Nephron (organoid): ENCODE measurements around the gene DPYD.
"Not testable (repeated sequence)": the region's sequence is repeated elsewhere in the genome, so short reads cannot be mapped to it uniquely, and the experiment has no call there.

ENCODE experiments used
- H3K27ac Mint-ChIP-seq, 3 experiments: 2 replicates each; pipeline ENCODE4 v1.8.0; 2020; ENCODE audit warnings: mixed read lengths in 3 of 3, mild to moderate bottlenecking in 2 of 3, moderate library complexity in 1 of 3
- H3K27me3 Mint-ChIP-seq: 2 replicates; pipeline ENCODE4 v1.8.0; 2021; ENCODE audit warnings: low read depth, mild to moderate bottlenecking, moderate library complexity, mixed read lengths
- H3K36me3 Mint-ChIP-seq: 2 replicates; pipeline ENCODE4 v1.8.0; 2020; ENCODE audit warnings: low read depth, mixed read lengths
- H3K4me1 Mint-ChIP-seq: 2 replicates; pipeline ENCODE4 v1.8.0; 2020; ENCODE audit warnings: mixed read lengths
- H3K4me3 Mint-ChIP-seq, 3 experiments: 2 replicates each; pipeline ENCODE4 v1.8.0; 2020; ENCODE audit warnings: mild to moderate bottlenecking in 3 of 3, mixed read lengths in 3 of 3, moderate library complexity in 2 of 3
- H3K9me3 Mint-ChIP-seq: 2 replicates; pipeline ENCODE4 v1.8.0; 2020; ENCODE audit warnings: mixed read lengths
- CTCF ChIP-seq, 3 experiments: fragments of 200-600 bp; sonication (generic); IDR thresholded peaks; one replicate each; pipeline ENCODE4 v1.5.0; 2021; ENCODE audit warnings: antibody characterized with exemption in 3 of 3; ENCODE audit not compliant: unreplicated experiment in 3 of 3

The DPYD gene

GRCh38 chr1:97350241-97350640 is 570.6 kb downstream of the DPYD start:
- no peak for TF ChIP-seq CTCF (IDR thresholded peaks at IDR 0.05; ENCODE audit: unreplicated experiment in 3 of 3)
- no peaks in the 10 kb centered on the region for H3K9me3 Mint-ChIP-seq
- H3K27me3 Mint-ChIP-seq = no peaks in the 10 kb centered on the region
- H3K27ac Mint-ChIP-seq = peak overlapping the region in 1 of 3 experiments; percentile 1
- H3K36me3 Mint-ChIP-seq = no peaks in the 10 kb centered on the region
- peaks cover 23% of the 10 kb centered on the region for H3K4me1 Mint-ChIP-seq
- H3K4me3 Mint-ChIP-seq = no peak overlapping the region

- peaks cover 23% of the 10 kb centered on the region for H3K4me1 Mint-ChIP-seq
- not testable (repeated sequence) for H3K27ac Mint-ChIP-seq, H3K36me3 Mint-ChIP-seq, H3K27me3 Mint-ChIP-seq, H3K4me3 Mint-ChIP-seq, H3K9me3 Mint-ChIP-seq
Measured at GRCh38 chr1:97349794-97350193, 571.0 kb downstream of the DPYD start.

- Mint-ChIP-seq H3K36me3 (no peaks in the 10 kb centered on the region), H3K27ac (no peak overlapping the region), H3K9me3 (no peaks in the 10 kb centered on the region), H3K27me3 (no peaks in the 10 kb centered on the region), H3K4me3 (no peak overlapping the region), H3K4me1 (peaks cover 23% of the 10 kb centered on the region)
- no peak for TF ChIP-seq CTCF (IDR thresholded peaks at IDR 0.05; ENCODE audit: unreplicated experiment in 3 of 3)
Measured at GRCh38 chr1:97348599-97349265, 572.1 kb downstream of the DPYD start.

- Mint-ChIP-seq H3K9me3 (no peaks in the 10 kb centered on the region), H3K36me3 (no peaks in the 10 kb centered on the region), H3K4me1 (no peaks in the 10 kb centered on the region), H3K27me3 (no peaks in the 10 kb centered on the region), H3K27ac (no peak overlapping the region), H3K4me3 (no peak overlapping the region)
- no peak for TF ChIP-seq CTCF (IDR thresholded peaks at IDR 0.05; ENCODE audit: unreplicated experiment in 3 of 3)
Measured at GRCh38 chr1:97340951-97341350, 579.9 kb downstream of the DPYD start.

- no peaks in the 10 kb centered on the region for H3K27me3 Mint-ChIP-seq
- no peak overlapping the region for H3K4me3 Mint-ChIP-seq
- no peak overlapping the region for H3K27ac Mint-ChIP-seq
- peaks cover 6% of the 10 kb centered on the region for H3K4me1 Mint-ChIP-seq
- no peak for TF ChIP-seq CTCF (IDR thresholded peaks at IDR 0.05; ENCODE audit: unreplicated experiment in 3 of 3)
- no peaks in the 10 kb centered on the region for H3K9me3 Mint-ChIP-seq
- H3K36me3 Mint-ChIP-seq = no peaks in the 10 kb centered on the region
Measured at GRCh38 chr1:97338347-97338746, 582.5 kb downstream of the DPYD start.

- H3K4me1 Mint-ChIP-seq = peaks cover 6% of the 10 kb centered on the region
- no peak for TF ChIP-seq CTCF (IDR thresholded peaks at IDR 0.05; ENCODE audit: unreplicated experiment in 3 of 3)
- H3K27me3 Mint-ChIP-seq = no peaks in the 10 kb centered on the region
- no peaks in the 10 kb centered on the region for H3K36me3 Mint-ChIP-seq
- no peak overlapping the region for H3K27ac Mint-ChIP-seq
- no peaks in the 10 kb centered on the region for H3K9me3 Mint-ChIP-seq
- H3K4me3 Mint-ChIP-seq = no peak overlapping the region
Measured at GRCh38 chr1:97337250-97338030, 583.4 kb downstream of the DPYD start.
